ENCODE results near the gene RALBP1.
A peak's percentile ranks its signal among the peaks of the same experiment; 100 is the strongest.

RALBP1 gene

DNA sequence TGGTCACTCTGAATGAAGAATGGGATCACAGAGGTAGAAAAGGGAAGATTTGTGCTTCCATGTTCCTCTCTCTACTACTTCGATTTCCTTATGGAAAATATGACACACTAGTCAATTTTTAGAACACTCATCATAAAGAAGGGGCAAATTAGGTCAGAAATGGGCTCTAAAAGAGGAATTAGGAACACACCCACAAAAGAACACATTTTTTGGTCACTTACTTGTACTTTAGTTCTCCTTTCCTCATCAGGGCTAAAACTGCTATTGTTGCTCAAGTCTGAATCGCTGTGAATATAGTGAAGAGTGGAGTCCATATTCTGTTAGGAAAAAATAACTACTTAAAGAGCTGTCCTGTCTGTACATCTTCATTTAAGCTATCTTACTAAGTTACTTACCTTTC is 86.4 kb downstream of the RALBP1 start:
- FAIRE-seq (no peak), DNase-seq (ENCODE audit: insufficient read length) (no peak)
- TF ChIP-seq POLR2AphosphoS5 (IDR thresholded peaks at IDR 0.05; ENCODE audit: low read depth, low read length), result no peak
- no peak for TF ChIP-seq POLR2A (IDR thresholded peaks at IDR 0.05; ENCODE audit: low read depth, low read length)
- TF ChIP-seq TAF1 (IDR thresholded peaks at IDR 0.05; ENCODE audit: borderline replicate concordance, low read depth, low read length), result no peak

DNA sequence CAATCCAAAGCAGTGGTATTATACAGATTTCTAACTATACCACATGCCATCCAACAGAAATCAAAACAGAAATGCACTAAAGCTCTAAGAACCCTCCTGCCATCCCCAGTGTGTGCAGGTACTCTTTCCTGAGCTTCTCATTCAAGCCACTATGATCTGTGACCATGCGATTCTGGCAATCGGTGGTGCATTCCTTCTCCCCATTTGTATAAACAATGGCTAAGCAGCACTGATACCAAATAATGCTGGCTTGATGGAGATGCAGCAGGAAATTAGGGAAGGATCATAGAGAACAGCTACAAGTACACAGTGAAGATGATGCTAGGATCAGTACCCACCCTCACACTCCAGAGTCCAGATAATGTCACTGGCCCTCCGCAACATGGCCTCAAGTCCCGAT is 87.3 kb downstream of the RALBP1 start:
- FAIRE-seq (no peak), DNase-seq (ENCODE audit: insufficient read length) (no peak)
- TF ChIP-seq POLR2A (IDR thresholded peaks at IDR 0.05; ENCODE audit: low read depth, low read length), result no peak
- no peak for TF ChIP-seq TAF1 (IDR thresholded peaks at IDR 0.05; ENCODE audit: borderline replicate concordance, low read depth, low read length)
- no peak for TF ChIP-seq POLR2AphosphoS5 (IDR thresholded peaks at IDR 0.05; ENCODE audit: low read depth, low read length)

DNA sequence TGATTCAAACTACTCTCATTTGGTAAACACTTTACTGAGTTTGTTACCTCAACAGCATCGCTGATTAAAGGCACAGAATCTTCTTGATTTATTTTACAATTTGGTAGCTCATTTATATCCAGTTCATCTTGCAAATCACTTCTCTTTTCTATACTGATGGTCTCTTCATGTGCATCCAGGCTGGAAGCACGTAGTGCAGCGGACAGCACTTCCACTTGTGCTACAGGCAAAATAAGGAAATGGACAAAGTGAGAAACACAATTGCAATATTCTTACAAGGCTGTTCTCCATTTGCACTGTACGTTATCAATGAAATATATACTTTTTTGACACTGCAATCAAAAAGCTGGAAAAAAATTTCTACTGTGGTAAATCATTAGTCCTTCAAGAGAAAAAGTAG is 88.0 kb downstream of the RALBP1 start:
- FAIRE-seq, result no peak
- TF ChIP-seq TAF1 (IDR thresholded peaks at IDR 0.05; ENCODE audit: borderline replicate concordance, low read depth, low read length) (no peak), POLR2A (IDR thresholded peaks at IDR 0.05; ENCODE audit: low read depth, low read length) (no peak), POLR2AphosphoS5 (IDR thresholded peaks at IDR 0.05; ENCODE audit: low read depth, low read length) (no peak)
- no peak for DNase-seq (ENCODE audit: insufficient read length)

DNA sequence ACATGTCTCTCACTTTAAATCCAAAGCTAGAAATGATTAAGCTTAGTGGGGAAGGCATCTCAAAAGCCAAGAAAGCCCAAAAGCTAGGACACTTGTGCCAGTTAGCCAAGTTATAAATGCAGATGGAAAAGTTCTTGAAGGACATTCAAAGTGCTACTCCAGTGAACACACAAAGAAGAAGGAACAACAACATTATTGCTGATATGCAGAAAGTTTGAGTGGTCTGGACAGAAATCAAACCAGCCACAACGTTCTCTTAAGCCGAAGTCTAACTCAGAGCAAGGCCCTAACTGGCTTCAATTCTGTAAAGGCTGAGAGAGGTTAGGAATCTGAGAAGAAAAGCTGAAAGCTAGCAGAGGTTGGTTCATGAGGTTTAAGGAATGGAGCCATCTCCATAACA is 90.1 kb downstream of the RALBP1 start:
- no peak for FAIRE-seq
- TF ChIP-seq POLR2AphosphoS5 (IDR thresholded peaks at IDR 0.05; ENCODE audit: low read depth, low read length), result no peak
- TF ChIP-seq TAF1 (IDR thresholded peaks at IDR 0.05; ENCODE audit: borderline replicate concordance, low read depth, low read length), result no peak
- no peak for TF ChIP-seq POLR2A (IDR thresholded peaks at IDR 0.05; ENCODE audit: low read depth, low read length)
- DNase-seq (ENCODE audit: insufficient read length), result no peak

DNA sequence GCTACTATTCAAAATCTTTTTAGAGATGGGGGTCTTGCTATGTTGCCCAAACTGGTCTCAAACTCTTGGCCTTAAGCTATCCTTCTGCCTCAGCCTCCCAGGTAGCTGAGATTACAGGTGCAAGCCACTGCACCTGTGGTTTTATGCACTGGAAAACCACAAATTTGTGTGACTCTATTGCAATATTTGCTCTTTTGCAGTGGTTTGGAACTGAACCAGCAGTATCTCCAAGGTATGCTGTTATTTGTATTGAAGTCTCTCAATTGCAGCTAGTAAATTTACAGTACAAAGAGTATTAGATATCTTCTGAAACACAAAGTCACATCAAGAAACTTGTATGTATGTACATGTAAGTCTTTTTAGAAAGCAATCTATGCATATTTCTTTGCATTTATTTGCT is 92.9 kb downstream of the RALBP1 start:
- FAIRE-seq, result no peak

DNA sequence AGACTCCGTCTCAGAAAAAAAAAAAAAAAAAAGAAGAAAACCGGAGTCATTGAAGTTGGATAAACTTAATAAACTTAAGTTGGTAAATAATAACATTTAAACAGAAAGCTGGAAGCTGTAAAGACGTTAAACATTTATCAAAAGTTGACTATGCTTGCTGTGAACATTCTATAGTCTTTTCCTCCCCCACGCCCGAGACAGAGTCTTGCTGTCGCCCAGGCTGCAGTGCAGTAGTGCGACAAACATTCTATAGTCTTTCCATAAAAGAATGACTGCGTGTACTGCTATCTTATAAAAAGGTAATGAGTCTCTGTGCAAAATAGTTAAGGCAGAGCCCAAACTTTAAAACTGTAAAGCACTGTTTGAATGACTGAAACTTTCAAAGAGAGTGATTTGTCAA is 93.9 kb downstream of the RALBP1 start:
- TF ChIP-seq POLR2AphosphoS5 (IDR thresholded peaks at IDR 0.05; ENCODE audit: low read depth, low read length) (no peak), POLR2A (IDR thresholded peaks at IDR 0.05; ENCODE audit: low read depth, low read length) (no peak), TAF1 (IDR thresholded peaks at IDR 0.05; ENCODE audit: borderline replicate concordance, low read depth, low read length) (no peak)
- no peak for FAIRE-seq
- DNase-seq (ENCODE audit: insufficient read length), result no peak

More for the DNA sequence above, 92.9 kb downstream of the RALBP1 start:
- DNase-seq (ENCODE audit: insufficient read length), result no peak
- TF ChIP-seq TAF1 (IDR thresholded peaks at IDR 0.05; ENCODE audit: borderline replicate concordance, low read depth, low read length) (no peak), POLR2AphosphoS5 (IDR thresholded peaks at IDR 0.05; ENCODE audit: low read depth, low read length) (no peak), POLR2A (IDR thresholded peaks at IDR 0.05; ENCODE audit: low read depth, low read length) (no peak)

DNA sequence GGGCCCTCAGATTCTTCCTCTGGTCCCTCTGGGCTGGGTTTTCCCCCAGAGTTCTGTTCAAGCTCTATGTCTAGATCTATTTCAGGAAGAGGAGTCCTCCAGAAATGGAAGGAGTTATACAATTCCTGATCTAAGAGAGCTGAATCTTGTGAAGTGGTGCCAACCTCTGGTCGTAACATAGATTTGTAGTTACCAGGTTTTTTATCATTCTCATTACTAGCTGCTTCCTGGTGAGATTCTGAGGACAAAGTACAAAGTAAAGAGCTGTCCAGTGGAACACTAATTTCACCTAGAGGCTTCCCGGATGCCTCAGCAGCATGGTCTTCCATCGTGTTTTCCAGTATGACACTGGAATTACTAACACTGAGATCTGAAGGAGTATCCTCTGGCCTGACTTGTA is 94.9 kb downstream of the RALBP1 start:
- DNase-seq (ENCODE audit: insufficient read length), result no peak
- no peak for FAIRE-seq
- TF ChIP-seq TAF1 (IDR thresholded peaks at IDR 0.05; ENCODE audit: borderline replicate concordance, low read depth, low read length) (no peak), POLR2A (IDR thresholded peaks at IDR 0.05; ENCODE audit: low read depth, low read length) (no peak), POLR2AphosphoS5 (IDR thresholded peaks at IDR 0.05; ENCODE audit: low read depth, low read length) (no peak)

DNA sequence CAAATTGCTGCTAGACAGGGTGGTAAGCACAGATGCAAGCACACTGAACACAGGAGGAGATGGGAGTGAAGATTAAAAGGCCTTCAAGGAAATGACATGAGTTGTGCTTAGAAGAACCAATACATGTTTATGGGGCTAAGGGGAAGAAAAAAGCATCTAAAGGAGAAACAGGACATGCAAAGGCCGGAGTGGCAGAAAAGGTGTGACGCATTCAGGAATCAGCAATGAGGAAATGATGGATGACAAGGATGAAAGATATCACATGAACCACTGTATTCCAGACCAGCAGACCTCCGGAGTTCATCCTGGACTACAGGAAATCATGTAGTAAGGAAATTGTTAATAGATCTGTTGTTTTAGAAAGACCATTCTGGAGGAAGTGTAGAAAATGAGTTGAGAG is 96.2 kb downstream of the RALBP1 start:
- FAIRE-seq, result no peak
- TF ChIP-seq TAF1 (IDR thresholded peaks at IDR 0.05; ENCODE audit: borderline replicate concordance, low read depth, low read length), result no peak
- TF ChIP-seq POLR2A (IDR thresholded peaks at IDR 0.05; ENCODE audit: low read depth, low read length), result no peak
- no peak for TF ChIP-seq POLR2AphosphoS5 (IDR thresholded peaks at IDR 0.05; ENCODE audit: low read depth, low read length)
- no peak for DNase-seq (ENCODE audit: insufficient read length)

DNA sequence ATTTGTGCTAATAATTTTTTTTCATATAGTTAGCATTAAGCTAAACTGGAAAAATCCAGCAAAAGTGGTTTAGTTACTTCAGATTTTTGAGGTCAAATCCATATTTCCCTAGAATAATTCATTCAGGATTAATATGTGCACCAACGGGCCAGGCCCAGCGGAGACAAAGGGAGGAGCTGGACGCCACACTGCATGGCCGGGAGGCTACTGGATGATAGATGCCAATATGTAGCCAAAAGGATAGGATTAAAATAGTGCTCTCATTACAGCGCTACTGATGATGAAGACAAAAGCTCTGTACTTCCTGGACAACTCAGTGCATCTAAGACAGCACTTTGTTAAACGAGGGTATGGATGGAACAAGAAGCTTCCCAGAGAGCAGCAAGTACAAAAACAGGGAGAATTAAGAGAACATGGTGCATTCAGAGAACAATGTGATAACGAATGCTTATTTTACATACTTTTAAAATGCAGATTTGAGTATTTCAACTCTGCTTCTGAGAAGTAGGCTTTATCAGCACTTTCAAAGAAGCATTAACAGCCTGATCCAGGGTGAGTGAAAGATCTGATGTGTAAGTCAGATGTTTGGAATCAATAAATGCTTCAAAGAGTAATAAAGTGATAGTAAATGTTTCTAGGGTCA is 99.3 kb downstream of the RALBP1 start:
- no peak for DNase-seq (ENCODE audit: insufficient read length)
- TF ChIP-seq TAF1 (IDR thresholded peaks at IDR 0.05; ENCODE audit: borderline replicate concordance, low read depth, low read length) (no peak), POLR2A (IDR thresholded peaks at IDR 0.05; ENCODE audit: low read depth, low read length) (no peak), POLR2AphosphoS5 (IDR thresholded peaks at IDR 0.05; ENCODE audit: low read depth, low read length) (no peak)
- no peak for FAIRE-seq

DNA sequence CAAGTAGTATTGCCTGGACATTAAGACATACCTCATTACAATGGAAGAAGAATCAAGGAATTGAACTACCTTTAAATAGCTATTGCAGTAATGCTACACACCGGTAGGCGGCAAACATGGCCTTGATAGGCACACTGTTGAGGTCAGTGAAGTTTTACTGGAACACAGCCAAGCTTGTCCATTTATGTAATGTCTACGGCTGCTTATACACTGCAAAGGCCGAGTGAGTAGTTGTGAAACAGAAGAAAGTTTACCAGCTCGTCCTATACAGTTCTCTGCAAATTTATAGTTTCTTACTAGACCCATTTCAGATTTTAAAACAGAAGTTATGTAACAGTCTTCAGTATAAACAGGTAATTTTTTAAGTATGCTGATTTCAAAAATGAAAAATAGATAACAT is 100.2 kb downstream of the RALBP1 start:
- FAIRE-seq, result peak; percentile 86

DNA sequence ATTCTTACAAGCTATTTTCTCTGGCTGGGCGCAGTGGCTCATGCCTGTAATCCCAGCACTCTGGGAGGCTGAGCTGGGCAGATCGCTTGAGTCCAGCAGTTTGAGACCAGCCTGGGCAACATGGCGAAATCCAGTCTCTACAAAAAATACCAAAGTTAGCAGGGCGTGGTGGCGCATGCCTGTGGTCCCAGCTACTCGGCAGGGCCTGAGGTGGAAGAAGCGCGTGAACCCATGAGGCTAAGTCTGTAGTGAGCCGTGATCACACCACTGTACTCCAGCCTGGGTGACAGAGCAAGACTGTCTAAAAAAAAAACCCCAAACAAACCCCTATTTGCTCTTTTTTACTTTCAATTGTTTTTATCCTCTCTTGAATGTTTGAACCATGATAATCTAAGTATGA is 102.0 kb downstream of the RALBP1 start:
- DNase-seq (ENCODE audit: insufficient read length) (no peak), FAIRE-seq (no peak)
- TF ChIP-seq TAF1 (IDR thresholded peaks at IDR 0.05; ENCODE audit: borderline replicate concordance, low read depth, low read length) (no peak), POLR2A (IDR thresholded peaks at IDR 0.05; ENCODE audit: low read depth, low read length) (no peak), POLR2AphosphoS5 (IDR thresholded peaks at IDR 0.05; ENCODE audit: low read depth, low read length) (no peak)

More for the DNA sequence above, 100.2 kb downstream of the RALBP1 start:
- peak; percentile 19 for DNase-seq (ENCODE audit: insufficient read length)
- TF ChIP-seq POLR2A (IDR thresholded peaks at IDR 0.05; ENCODE audit: low read depth, low read length) (no peak), POLR2AphosphoS5 (IDR thresholded peaks at IDR 0.05; ENCODE audit: low read depth, low read length) (no peak), TAF1 (IDR thresholded peaks at IDR 0.05; ENCODE audit: borderline replicate concordance, low read depth, low read length) (no peak)

DNA sequence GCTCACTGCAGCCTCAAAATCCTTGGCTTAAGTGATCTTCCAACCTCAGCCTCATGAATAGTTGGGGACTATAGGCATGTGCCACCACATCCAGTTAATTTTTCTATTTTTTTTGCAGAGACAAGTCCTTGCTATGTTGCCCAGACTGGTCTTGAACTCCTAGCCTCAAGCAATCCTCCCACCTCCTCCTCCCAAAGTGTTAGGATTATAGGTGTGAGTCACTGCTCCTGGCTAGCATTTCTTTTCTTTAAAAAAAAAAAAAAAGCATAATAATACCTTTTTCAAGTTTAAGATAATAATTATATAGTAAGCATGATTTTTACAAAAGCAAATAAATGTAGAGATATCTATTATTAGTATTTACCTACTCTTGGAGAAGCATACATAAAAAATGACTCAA is 103.0 kb downstream of the RALBP1 start:
- FAIRE-seq, result no peak
- DNase-seq (ENCODE audit: insufficient read length), result no peak
- no peak for TF ChIP-seq POLR2A (IDR thresholded peaks at IDR 0.05; ENCODE audit: low read depth, low read length)
- no peak for TF ChIP-seq POLR2AphosphoS5 (IDR thresholded peaks at IDR 0.05; ENCODE audit: low read depth, low read length)
- no peak for TF ChIP-seq TAF1 (IDR thresholded peaks at IDR 0.05; ENCODE audit: borderline replicate concordance, low read depth, low read length)
